Brain microvascular endothelial cell (primary cell): ENCODE data around the gene PAK6.

Source experiments
- DNase-seq: peaks from one replicate; pipeline ENCODE4 v3.0.0-alpha.2; 2020
- H3K27ac ChIP-seq: fragments of 250-450 bp; sonication (Bioruptor Pico); 2 replicates; pipeline ENCODE4 v1.5.1; 2020; ENCODE audit warnings: mild to moderate bottlenecking, moderate library complexity
- H3K27me3 ChIP-seq: fragments of 250-450 bp; sonication (Bioruptor Pico); replicated peaks from 2 replicates; pipeline ENCODE4 v1.5.1; 2020; ENCODE audit warnings: mild to moderate bottlenecking
- H3K36me3 ChIP-seq: fragments of 250-450 bp; sonication (Bioruptor Pico); replicated peaks from 2 replicates; pipeline ENCODE4 v1.5.1; 2020; ENCODE audit warnings: mild to moderate bottlenecking
- H3K4me3 ChIP-seq: 2 replicates; pipeline ENCODE4 v1.5.1; 2011; ENCODE audit warnings: low read depth, mild to moderate bottlenecking, control low read depth, low read length, moderate library complexity
- in situ Hi-C: cut with HindIII; loops from 2 replicates; pipeline ENCODE4 v1.10.0; 2017; ENCODE audit warnings: low sequenced_read_pairs, low pct_ligation_motif_present
- TF ChIP-seq, protein P1 (sequence below): IDR thresholded peaks from 2 replicates; pipeline ENCODE4 v1.5.1; 2011; ENCODE audit warnings: low read depth, mild to moderate bottlenecking, moderate library complexity, low read length, control low read depth, inconsistent platforms; ENCODE audit errors: missing control alignments

Gene PAK6

DNA sequence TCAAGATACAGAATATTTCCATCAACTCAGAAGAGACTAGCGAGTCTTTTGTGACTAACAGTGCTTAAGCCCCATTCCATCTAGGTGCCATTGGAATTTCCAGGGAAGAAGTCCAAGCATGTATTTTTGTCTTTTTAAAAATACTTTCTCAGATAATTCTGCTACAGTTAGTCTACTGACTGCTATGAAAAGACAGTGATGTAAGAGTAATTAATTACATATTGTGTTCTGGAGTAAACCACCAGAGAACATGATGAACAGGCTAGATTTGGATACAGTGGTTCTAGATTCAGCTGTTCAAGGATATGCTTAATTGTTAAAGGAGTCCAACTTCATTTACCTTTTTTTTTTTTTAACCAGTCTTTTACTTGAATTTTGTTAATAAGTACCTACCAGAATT lies 34.8 kb upstream of the PAK6 start:
- TF ChIP-seq, protein P1, sequence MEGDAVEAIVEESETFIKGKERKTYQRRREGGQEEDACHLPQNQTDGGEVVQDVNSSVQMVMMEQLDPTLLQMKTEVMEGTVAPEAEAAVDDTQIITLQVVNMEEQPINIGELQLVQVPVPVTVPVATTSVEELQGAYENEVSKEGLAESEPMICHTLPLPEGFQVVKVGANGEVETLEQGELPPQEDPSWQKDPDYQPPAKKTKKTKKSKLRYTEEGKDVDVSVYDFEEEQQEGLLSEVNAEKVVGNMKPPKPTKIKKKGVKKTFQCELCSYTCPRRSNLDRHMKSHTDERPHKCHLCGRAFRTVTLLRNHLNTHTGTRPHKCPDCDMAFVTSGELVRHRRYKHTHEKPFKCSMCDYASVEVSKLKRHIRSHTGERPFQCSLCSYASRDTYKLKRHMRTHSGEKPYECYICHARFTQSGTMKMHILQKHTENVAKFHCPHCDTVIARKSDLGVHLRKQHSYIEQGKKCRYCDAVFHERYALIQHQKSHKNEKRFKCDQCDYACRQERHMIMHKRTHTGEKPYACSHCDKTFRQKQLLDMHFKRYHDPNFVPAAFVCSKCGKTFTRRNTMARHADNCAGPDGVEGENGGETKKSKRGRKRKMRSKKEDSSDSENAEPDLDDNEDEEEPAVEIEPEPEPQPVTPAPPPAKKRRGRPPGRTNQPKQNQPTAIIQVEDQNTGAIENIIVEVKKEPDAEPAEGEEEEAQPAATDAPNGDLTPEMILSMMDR, result no peak
- DNase-seq, result no peak
- no peaks in the 10 kb centered on the region for H3K27me3 ChIP-seq
- peaks cover 5% of the 10 kb centered on the region for H3K36me3 ChIP-seq
- no peak overlapping the region for H3K4me3 ChIP-seq
- in situ Hi-C loops, result no loop called here
- H3K27ac ChIP-seq, result no peak overlapping the region

DNA sequence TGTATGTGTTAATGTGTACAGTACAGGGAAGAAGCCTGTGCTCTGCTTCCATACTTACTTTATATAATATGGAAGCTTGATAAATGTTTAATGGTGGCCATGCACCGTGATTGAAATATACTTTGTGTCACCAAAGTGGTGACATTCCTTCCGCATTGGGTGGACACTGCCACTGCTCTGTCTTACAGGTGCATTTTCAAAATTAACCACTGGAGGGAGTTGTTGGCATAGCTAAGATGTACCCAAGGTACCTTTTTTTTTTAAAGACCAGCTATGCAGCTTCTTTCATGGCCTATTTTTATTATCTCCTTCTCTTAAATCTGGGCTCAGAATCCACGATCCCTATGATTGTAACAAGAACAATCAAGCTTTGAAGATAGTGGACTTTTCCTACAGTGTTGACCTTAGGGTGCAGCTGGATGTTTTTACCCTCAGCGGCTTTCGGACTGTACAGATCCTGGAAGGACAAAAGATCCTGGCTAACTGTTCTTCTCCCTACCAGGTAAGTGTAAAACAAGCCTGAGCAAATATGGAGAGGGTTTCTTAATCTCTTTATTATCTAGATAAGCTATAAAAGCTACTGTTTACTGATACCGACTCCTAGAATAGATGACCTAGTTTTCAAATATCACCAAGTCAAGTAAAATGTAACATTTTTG lies 21.6 kb upstream of the PAK6 start:
- Histone ChIP-seq H3K27me3 (no peaks in the 10 kb centered on the region), H3K27ac (no peak overlapping the region), H3K4me3 (no peak overlapping the region), H3K36me3 (no peaks in the 10 kb centered on the region)
- in situ Hi-C loops, result loop anchor here (10.0 kb wide), 1 partner anchor 172 kb away; no protein-coding TSS in a partner anchor
- TF ChIP-seq, protein P1, result peak; percentile 77
- DNase-seq, result peak; percentile 64

DNA sequence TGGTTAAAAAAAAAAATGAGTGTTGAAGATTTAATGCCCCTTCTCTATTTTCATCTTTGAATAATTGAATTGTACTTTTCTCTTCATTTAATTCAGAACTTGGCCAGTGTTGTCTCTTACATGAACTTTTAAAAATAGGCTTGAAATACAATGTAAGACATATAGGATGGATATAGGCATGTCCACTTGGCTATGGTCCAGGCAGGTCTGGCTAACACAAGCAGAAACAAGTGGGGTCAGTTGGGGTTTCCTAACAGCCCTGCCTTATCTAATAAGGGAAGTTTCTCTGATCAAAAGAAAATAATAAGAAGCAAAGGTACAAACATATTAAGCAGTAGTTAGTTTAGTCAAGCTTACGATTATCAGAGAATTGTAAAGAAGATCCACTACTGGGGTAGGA lies 19.1 kb upstream of the PAK6 start:
- H3K27me3 ChIP-seq, result no peaks in the 10 kb centered on the region
- in situ Hi-C loops, result loop anchor here (10.0 kb wide), 1 partner anchor 175 kb away; no protein-coding TSS in a partner anchor
- DNase-seq, result no peak
- H3K36me3 ChIP-seq, result no peaks in the 10 kb centered on the region
- H3K27ac ChIP-seq, result no peak overlapping the region
- no peak overlapping the region for H3K4me3 ChIP-seq
- TF ChIP-seq, protein P1, result no peak

DNA sequence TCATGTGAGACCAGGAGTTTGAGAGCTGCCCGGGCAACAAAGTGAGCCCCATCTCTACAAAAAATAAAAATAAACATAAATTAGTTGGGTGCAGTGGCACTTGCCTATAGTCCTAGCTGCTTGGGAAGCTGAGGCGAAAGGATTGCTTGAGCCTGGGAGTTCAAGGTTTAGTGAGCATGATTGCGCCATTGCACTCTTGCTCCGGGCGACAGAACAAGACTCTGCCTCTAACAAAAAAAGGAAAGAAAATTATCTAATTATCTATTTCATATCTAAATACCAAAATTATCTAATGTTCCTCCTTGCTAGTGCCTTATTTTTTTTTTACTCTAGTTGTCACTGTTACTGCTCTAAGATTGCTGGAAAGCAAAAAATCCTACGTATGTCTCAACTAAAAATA lies 16.7 kb upstream of the PAK6 start:
- Histone ChIP-seq H3K27me3 (no peaks in the 10 kb centered on the region), H3K4me3 (no peak overlapping the region), H3K36me3 (no peaks in the 10 kb centered on the region), H3K27ac (no peak overlapping the region)
- DNase-seq, result no peak
- TF ChIP-seq, protein P1, result no peak
- in situ Hi-C loops, result no loop called here

DNA sequence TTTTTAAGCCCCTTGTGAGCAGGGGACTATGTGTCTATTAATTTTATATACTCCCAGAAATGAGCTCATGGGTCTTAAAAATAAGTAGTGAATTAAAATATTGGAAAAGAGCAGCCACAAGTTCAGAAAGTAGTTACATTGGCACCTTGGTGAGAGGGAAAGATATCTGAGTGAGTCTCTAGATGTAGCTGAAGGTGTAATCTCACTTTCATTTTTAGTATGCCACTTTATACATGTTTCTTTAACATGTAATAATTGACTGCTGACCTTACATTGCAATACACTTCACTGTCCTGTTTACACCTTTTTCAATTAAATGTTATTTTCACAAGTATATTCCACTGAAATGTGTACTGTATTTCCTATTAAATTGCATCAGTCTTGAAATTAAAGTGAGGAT lies 12.1 kb upstream of the PAK6 start:
- TF ChIP-seq, protein P1, result no peak
- Histone ChIP-seq H3K27me3 (no peaks in the 10 kb centered on the region), H3K4me3 (no peak overlapping the region), H3K36me3 (no peaks in the 10 kb centered on the region), H3K27ac (no peak overlapping the region)
- in situ Hi-C loops, result loop anchor here (5.0 kb wide), 1 partner anchor 46 kb away; no protein-coding TSS in a partner anchor
- no peak for DNase-seq

DNA sequence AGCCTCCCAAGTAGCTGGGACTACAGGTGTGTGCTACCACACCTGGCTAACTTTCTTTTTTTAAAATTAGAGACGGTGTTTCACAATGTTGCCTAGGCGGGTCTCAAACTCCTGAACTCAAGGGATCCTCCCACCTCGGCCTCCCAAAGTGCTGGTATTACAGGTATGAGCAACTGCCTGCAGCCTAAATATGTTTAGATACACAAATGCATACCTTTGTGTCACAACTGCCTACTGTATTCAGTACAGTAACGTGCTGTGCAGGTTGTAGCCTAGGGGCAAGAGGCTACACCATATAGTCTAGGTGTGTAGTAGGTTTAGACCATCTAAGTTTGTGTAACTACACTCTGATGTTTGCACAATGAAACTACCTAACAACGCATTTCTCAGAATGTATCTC lies 9.5 kb upstream of the PAK6 start:
- no peak overlapping the region for H3K4me3 ChIP-seq
- in situ Hi-C loops, result loop anchor here (5.0 kb wide), 1 partner anchor 43 kb away; no protein-coding TSS in a partner anchor
- no peaks in the 10 kb centered on the region for H3K27me3 ChIP-seq
- no peak for DNase-seq
- no peak overlapping the region for H3K27ac ChIP-seq
- H3K36me3 ChIP-seq, result no peaks in the 10 kb centered on the region
- TF ChIP-seq, protein P1, result no peak
